ENCODE data around the gene VMO1. TPM values are rescaled to one million over a fixed set of nuclear protein-coding genes. Genes with fewer than 3 reads are reported as not detected.

The VMO1 gene
- total RNA-seq, 4 donors from 2014 or later, result 1.8 to 4.0 TPM; not detected in 2

GRCh38 chr17:4789701-4789950 is 3.5 kb upstream of the VMO1 start:
- DNase-seq, result no peak
- 0 to 1% methylated on average over 14 to 24 of the region's 25 CpGs for WGBS, 2 donors
- Histone ChIP-seq H3K27ac (peak overlapping the region; percentile 83 to 95 (median 85)), H3K9me3 (no peaks in the 10 kb centered on the region), H3K27me3 (peaks cover 3% of the 10 kb centered on the region), H3K36me3 (no peaks in the 10 kb centered on the region), H3K4me1 (peaks cover 15 to 30% of the 10 kb centered on the region in 2 donors), H3K4me3 (replicated peaks in 1 of 3) (peak overlapping the region; percentile 40 to 63 (median 59))
- intact Hi-C loops (cut with DNase I), result loop anchor here (5.0 kb wide), 1 partner anchor 47 kb away; no protein-coding TSS in a partner anchor
- TF ChIP-seq, protein P1, sequence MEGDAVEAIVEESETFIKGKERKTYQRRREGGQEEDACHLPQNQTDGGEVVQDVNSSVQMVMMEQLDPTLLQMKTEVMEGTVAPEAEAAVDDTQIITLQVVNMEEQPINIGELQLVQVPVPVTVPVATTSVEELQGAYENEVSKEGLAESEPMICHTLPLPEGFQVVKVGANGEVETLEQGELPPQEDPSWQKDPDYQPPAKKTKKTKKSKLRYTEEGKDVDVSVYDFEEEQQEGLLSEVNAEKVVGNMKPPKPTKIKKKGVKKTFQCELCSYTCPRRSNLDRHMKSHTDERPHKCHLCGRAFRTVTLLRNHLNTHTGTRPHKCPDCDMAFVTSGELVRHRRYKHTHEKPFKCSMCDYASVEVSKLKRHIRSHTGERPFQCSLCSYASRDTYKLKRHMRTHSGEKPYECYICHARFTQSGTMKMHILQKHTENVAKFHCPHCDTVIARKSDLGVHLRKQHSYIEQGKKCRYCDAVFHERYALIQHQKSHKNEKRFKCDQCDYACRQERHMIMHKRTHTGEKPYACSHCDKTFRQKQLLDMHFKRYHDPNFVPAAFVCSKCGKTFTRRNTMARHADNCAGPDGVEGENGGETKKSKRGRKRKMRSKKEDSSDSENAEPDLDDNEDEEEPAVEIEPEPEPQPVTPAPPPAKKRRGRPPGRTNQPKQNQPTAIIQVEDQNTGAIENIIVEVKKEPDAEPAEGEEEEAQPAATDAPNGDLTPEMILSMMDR (IDR thresholded peaks at IDR 0.05), result no peak
- TF ChIP-seq POLR2A (IDR thresholded peaks at IDR 0.05), result no peak

DNA sequence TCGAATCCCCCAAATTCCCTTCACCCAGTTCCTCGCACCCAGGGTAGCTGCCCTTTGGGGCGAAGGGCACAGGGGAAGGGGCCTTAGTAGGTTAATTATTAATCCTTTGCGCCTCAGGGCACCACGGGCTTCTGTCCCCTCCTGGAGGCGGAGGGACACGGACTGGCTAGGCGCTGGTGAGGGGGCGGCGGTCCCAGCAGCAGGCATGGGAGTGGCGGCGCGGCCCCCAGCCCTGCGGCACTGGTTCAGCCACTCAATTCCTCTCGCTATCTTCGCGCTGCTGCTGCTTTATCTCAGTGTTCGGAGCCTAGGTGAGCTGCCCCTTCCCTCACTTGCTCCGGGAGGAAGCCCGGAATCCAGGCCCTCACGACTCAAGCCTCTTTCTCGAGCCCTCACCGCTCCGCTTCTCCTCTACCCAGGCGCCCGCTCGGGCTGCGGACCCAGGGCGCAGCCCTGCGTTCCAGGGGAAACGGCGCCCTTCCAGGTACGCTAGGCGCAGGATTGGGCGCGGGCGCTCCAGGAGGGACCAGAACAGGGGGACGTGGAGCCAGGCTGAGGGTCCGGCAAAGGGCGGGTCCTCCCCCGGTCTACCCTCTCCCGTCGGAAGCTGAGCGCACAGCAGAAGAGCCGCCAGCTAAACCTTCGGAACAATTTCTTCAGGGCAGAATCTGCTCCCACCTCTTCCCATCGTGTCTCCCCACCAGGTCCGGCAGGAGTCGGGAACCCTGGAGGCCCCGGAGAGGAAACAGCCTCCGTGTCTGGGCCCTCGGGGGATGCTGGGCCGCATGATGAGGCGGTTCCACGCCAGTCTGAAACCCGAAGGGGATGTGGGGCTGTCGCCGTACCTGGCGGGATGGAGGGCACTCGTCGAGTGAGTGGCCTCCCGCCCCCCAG is 2.9 kb upstream of the VMO1 start, which contains the start of gene GLTPD2:
TSS of gene GLTPD2 (plus strand) at position 158 of the 894 bp plus-strand sequence. CDS start at position 206, 48 bp downstream.
- Histone ChIP-seq H3K36me3 (no peaks in the 10 kb centered on the region), H3K4me1 (peaks cover 15 to 30% of the 10 kb centered on the region in 2 donors), H3K9me3 (no peaks in the 10 kb centered on the region), H3K27me3 (peaks cover 3% of the 10 kb centered on the region), H3K4me3 (replicated peaks in 1 of 3) (peak within 1 kb of the TSS; percentile 40 to 63 (median 59)), H3K27ac (peak within 1 kb of the TSS; percentile 83 to 95 (median 85))
- DNase-seq, result no peak
- TF ChIP-seq, protein P1 (IDR thresholded peaks at IDR 0.05), result no peak
- TF ChIP-seq POLR2A (IDR thresholded peaks at IDR 0.05), result no peak
- WGBS, 2 donors, result 30 to 34% methylated on average over 24 to 48 of the region's 62 CpGs
- intact Hi-C loops (cut with DNase I), result loop anchor here (5.0 kb wide), 1 partner anchor 47 kb away; no protein-coding TSS in a partner anchor

- TF ChIP-seq, protein P1 (IDR thresholded peaks at IDR 0.05), result no peak
- no peak for TF ChIP-seq POLR2A (IDR thresholded peaks at IDR 0.05)
- intact Hi-C loops (cut with DNase I), result loop anchor here (5.0 kb wide), 1 partner anchor 46 kb away; no protein-coding TSS in a partner anchor
- H3K4me1 ChIP-seq, result peaks cover 15 to 30% of the 10 kb centered on the region in 2 donors
- no peaks in the 10 kb centered on the region for H3K36me3 ChIP-seq
- H3K27ac ChIP-seq, result no peak overlapping the region
- H3K9me3 ChIP-seq, result no peaks in the 10 kb centered on the region
- no peak overlapping the region for H3K4me3 ChIP-seq (replicated peaks in 1 of 3)
- WGBS, 2 donors, result 84 to 89% methylated on average over 14 of the region's 14 CpGs
- DNase-seq, result no peak
- H3K27me3 ChIP-seq, result peaks cover 3% of the 10 kb centered on the region
These were observed 2.1 kb upstream of the VMO1 start for GRCh38 chr17:4788159-4788806.

GRCh38 chr17:4786516-4786915 is 352 bp upstream of the VMO1 start:
- Histone ChIP-seq H3K4me1 (peaks cover 15 to 30% of the 10 kb centered on the region in 2 donors), H3K27ac (no peak overlapping the region), H3K27me3 (peaks cover 3% of the 10 kb centered on the region), H3K36me3 (no peaks in the 10 kb centered on the region), H3K4me3 (replicated peaks in 1 of 3) (no peak overlapping the region), H3K9me3 (no peaks in the 10 kb centered on the region)
- WGBS, 2 donors, result 10 to 15% methylated on average over 6 of the region's 6 CpGs
- DNase-seq, result no peak
- TF ChIP-seq POLR2A (IDR thresholded peaks at IDR 0.05), result no peak
- TF ChIP-seq, protein P1 (IDR thresholded peaks at IDR 0.05), result no peak
- intact Hi-C loops (cut with DNase I), result loop anchor here (5.0 kb wide), 1 partner anchor 44 kb away; no protein-coding TSS in a partner anchor
